NK-92 (cell line): ENCODE data around the gene SLC6A7.

ENCODE experiments used
- DNase-seq: peaks from one replicate; lab custom pipeline; 2025; ENCODE audit not compliant: unreplicated experiment; lab: John Stamatoyannopoulos, UW

Gene SLC6A7

DNA sequence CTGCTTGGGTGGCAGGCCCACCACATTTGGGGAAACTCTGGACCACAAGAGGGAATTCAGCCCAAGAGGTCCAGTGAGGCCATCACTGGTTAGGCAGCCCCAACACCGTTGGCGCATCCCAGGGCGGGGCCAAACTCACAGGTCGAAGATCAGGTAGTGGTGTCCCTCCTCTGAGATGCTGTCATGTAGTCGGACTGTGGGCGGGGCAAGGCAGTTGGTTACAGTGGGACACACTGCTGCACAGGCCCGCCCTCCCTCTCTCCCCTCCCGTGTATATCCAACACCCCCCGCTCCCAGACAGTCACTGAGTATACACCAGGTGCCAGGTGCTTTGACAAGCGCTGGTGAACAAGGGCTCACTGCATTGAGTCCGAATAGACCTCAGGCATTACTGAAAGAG, 67.6 kb downstream of the SLC6A7 start:
- no peak for DNase-seq

DNA sequence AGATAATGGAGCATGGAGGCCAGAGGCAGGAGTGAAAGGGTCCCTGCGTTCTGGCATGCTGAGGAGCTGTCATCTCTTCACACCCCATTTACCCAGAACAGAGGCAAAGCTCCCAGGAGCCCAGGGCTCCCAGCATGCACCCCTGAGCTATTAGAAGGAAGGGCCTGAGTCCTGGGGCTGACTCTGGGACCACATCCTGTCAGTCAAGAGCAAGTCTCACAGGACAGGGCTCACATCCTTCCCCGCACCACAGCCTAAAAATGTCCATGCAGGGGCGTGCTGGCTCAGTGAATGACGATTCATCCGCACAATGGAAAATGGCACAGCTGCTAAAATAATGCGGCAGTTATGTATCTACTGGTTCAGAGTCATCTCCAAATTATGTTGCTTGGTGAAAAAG, 68.3 kb downstream of the SLC6A7 start:
- DNase-seq: no peak
